ENCODE measurements around the gene RPL35.
"Not testable (repeated sequence)": the region's sequence is repeated elsewhere in the genome, so short reads cannot be mapped to it uniquely, and the experiment has no call there.

The RPL35 gene

GRCh38 chr9:124849801-124850200, 12.0 kb downstream of the RPL35 start:
- no peak for DNase-seq

GRCh38 chr9:124846969-124847368, 14.8 kb downstream of the RPL35 start:
- DNase-seq, result no peak

- DNase-seq, result not testable (repeated sequence)
These were observed 15.3 kb downstream of the RPL35 start for GRCh38 chr9:124846467-124846866.

GRCh38 chr9:124844291-124844690, 17.5 kb downstream of the RPL35 start:
- DNase-seq, result no peak

GRCh38 chr9:124843456-124844034, 18.2 kb downstream of the RPL35 start:
- no peak for DNase-seq

- DNase-seq, result no peak
These were observed 20.5 kb downstream of the RPL35 start for GRCh38 chr9:124841075-124841821.

GRCh38 chr9:124840300-124840833, 21.4 kb downstream of the RPL35 start:
- no peak for DNase-seq

GRCh38 chr9:124839612-124840299, 22.0 kb downstream of the RPL35 start:
- no peak for DNase-seq

GRCh38 chr9:124838567-124839275, 23.0 kb downstream of the RPL35 start:
- DNase-seq, result not testable (repeated sequence)

GRCh38 chr9:124838132-124838531, 23.6 kb downstream of the RPL35 start:
- DNase-seq, result not testable (repeated sequence)

- DNase-seq, result no peak
These were observed 26.7 kb downstream of the RPL35 start for GRCh38 chr9:124835026-124835557.

GRCh38 chr9:124834591-124834990, 27.2 kb downstream of the RPL35 start:
- DNase-seq, result no peak

- DNase-seq, result no peak
These were observed 30.0 kb downstream of the RPL35 start for GRCh38 chr9:124831642-124832364.

GRCh38 chr9:124830593-124830992, 31.2 kb downstream of the RPL35 start:
- DNase-seq, result no peak

GRCh38 chr9:124829334-124829669, 32.5 kb downstream of the RPL35 start:
- DNase-seq, result no peak

GRCh38 chr9:124828489-124829333, 33.0 kb downstream of the RPL35 start:
- no peak for DNase-seq

GRCh38 chr9:124820698-124821623, 40.8 kb downstream of the RPL35 start:
- DNase-seq, result no peak

GRCh38 chr9:124818431-124819281, 43.1 kb downstream of the RPL35 start:
- no peak for DNase-seq

- DNase-seq, result no peak
These were observed 46.2 kb downstream of the RPL35 start for GRCh38 chr9:124815601-124816000.
